ENCODE data around the gene EVX2.

The EVX2 gene

DNA sequence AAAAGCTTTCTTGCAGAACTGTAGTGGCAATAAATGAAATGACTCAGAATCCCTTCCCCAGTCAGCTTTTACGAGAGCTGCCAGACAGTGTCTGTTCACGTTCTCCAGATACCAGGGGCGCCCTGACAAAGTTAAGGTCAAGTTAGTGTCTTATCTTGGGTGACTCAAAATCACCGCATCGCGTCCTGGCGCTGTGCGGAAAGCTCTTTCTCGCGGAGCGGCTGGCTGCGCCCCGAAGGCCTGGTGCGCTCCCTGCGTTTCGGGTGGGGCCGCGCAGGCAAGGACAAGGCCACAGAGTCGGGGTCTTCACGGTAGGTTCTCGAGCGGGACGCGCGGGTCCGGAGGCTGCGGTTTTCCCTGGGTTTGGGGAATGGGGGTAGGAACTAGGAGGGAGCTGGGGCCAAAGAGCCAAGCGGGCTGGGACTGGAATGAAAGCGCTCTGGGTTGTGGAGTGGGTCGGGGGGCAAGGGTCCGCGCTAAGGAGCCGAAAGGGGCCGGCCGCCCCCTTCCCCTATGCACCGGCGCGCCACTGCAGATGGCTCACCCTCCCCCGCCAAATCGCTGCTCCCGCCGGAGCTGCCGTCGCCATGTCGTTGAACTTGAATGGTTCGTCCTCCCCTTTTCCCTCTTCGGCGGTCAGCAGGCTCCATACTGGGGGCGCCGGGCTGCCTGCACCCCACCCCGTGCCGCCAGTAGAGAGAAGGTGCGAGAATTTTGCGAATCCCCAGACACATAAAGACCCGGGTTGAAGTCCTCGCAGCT is 20.7 kb upstream of the EVX2 start:
- TF ChIP-seq, protein P1, sequence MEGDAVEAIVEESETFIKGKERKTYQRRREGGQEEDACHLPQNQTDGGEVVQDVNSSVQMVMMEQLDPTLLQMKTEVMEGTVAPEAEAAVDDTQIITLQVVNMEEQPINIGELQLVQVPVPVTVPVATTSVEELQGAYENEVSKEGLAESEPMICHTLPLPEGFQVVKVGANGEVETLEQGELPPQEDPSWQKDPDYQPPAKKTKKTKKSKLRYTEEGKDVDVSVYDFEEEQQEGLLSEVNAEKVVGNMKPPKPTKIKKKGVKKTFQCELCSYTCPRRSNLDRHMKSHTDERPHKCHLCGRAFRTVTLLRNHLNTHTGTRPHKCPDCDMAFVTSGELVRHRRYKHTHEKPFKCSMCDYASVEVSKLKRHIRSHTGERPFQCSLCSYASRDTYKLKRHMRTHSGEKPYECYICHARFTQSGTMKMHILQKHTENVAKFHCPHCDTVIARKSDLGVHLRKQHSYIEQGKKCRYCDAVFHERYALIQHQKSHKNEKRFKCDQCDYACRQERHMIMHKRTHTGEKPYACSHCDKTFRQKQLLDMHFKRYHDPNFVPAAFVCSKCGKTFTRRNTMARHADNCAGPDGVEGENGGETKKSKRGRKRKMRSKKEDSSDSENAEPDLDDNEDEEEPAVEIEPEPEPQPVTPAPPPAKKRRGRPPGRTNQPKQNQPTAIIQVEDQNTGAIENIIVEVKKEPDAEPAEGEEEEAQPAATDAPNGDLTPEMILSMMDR (IDR thresholded peaks at IDR 0.05; ENCODE audit: control extremely low read depth, extremely low read depth, low read depth, missing control alignments) = no peak
- DNase-seq (ENCODE audit: extremely low spot score) = no peak
- ChIA-PET POLR2A (no interaction called here), CTCF (interaction anchor here (0.9 to 1.8 kb wide), 4 partner anchors 10 to 548 kb away, joined by 3 to 6 read pairs (median 4); no protein-coding TSS in a partner anchor)

DNA sequence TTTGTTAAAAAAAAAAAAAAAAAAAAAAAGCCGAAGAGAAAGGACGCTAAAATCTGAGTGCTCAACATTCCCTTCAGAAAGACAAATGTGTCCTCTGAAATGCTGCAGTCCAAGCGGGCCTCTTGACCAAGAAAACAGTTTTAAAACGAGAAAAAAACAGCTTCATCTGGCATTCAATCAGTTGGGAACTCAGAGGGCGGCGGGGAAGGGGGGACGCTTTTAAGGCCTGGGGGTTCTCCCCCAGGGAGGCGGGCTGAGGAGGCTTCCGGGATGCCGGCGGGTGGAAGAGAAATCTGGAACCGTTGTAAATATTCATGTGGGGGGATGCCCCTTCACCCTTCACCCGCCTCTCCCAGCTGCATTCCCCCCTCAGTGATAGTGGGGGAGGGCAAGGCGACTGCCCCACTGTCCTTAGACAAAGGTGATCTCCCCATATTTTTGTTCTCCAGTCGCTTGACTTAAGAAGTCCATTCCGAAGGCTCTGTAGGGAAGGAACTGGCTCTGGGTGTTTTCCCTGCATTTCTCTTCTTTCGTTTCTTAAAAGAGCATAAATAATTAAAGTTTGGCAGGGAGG is 20.1 kb upstream of the EVX2 start:
- CTCF ChIA-PET = interaction anchor here (0.9 to 1.8 kb wide), 3 partner anchors 10 to 548 kb away, joined by 3 to 6 read pairs (median 4); no protein-coding TSS in a partner anchor
- TF ChIP-seq, protein P1 (IDR thresholded peaks at IDR 0.05; ENCODE audit: control extremely low read depth, extremely low read depth, low read depth, missing control alignments) = no peak
- POLR2A ChIA-PET = no interaction called here
- no peak for DNase-seq (ENCODE audit: extremely low spot score)

DNA sequence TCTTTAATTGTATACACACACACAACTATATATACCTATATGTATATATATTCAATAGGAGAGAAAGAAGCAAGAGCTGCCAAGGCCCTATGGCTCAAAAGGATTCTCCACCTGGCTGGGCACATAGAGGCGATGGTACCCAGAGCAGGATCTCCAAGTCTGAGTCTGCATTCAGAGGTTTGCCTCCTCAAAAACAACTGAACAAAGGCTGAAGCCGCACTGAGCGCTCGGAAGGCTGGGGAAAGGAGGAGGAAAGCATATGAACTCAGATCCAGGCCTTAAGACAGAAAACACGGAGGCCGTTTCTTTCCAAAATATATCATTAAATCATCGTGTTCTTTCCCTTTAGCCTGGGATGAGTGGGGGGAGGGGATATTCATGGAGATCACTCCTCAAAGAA is 19.4 kb upstream of the EVX2 start:
- no peak for DNase-seq (ENCODE audit: extremely low spot score)
- ChIA-PET CTCF (interaction anchor here (1.4 to 1.8 kb wide), 3 partner anchors 11 to 413 kb away, joined by 4 to 6 read pairs (median 6); no protein-coding TSS in a partner anchor), POLR2A (no interaction called here)
- TF ChIP-seq, protein P1 (IDR thresholded peaks at IDR 0.05; ENCODE audit: control extremely low read depth, extremely low read depth, low read depth, missing control alignments) = no peak

DNA sequence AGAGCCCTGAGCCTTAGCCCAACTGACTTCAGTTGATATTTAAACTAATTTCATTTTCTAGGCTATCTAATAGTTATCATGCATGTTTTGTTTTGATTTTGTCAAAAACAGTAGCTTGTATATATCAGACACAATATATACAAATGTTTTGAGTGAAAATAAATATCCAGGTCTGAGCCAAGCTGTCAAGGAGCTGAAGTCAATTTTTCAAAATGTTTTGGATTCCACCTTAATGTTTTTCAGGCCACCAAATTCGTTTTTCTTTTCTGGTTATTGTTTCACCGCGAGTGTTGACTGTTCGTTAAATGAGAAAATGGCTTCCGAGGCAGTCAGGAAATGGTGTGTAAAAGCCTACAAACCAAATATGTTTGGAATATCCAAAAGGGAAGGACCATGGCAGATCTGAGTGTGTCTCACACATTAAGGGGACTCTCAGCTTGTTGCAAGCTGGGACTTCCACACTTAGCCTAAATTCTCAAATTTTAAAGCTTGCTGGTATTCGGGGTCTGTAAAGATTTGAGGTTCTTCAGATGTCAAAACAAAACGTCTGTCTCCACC is 18.6 kb upstream of the EVX2 start:
- ChIA-PET POLR2A (no interaction called here), CTCF (interaction anchor here (1.0 to 1.7 kb wide), 3 partner anchors 8 to 412 kb away, joined by 3 to 6 read pairs (median 4); no protein-coding TSS in a partner anchor)
- no peak for DNase-seq (ENCODE audit: extremely low spot score)
- TF ChIP-seq, protein P1 (IDR thresholded peaks at IDR 0.05; ENCODE audit: control extremely low read depth, extremely low read depth, low read depth, missing control alignments) = no peak

DNA sequence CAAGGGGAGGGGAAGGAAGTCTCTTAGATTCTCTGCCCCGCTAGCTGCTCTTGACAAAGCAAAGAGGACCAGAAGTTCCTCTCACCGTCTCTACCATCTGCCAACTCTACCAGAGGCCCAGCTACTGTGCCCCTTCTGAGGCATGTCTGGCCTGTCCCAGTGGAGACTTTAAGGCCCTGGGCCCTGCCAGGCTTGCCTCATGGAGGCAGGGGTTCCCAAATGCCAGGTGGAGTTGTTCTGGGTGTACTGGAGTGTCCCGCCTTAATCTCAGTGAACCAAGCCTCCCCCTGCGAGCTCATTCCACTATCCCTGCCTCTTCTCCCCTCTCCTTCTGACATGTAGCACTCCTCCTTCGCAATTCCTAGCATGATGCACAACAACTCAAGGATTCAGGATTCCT is 18.1 kb upstream of the EVX2 start:
- ChIA-PET CTCF (interaction anchor here (1.0 to 1.7 kb wide), 3 partner anchors 9 to 412 kb away, joined by 3 to 6 read pairs (median 4); no protein-coding TSS in a partner anchor), POLR2A (no interaction called here)
- DNase-seq (ENCODE audit: extremely low spot score) = no peak
- TF ChIP-seq, protein P1 (IDR thresholded peaks at IDR 0.05; ENCODE audit: control extremely low read depth, extremely low read depth, low read depth, missing control alignments) = no peak

DNA sequence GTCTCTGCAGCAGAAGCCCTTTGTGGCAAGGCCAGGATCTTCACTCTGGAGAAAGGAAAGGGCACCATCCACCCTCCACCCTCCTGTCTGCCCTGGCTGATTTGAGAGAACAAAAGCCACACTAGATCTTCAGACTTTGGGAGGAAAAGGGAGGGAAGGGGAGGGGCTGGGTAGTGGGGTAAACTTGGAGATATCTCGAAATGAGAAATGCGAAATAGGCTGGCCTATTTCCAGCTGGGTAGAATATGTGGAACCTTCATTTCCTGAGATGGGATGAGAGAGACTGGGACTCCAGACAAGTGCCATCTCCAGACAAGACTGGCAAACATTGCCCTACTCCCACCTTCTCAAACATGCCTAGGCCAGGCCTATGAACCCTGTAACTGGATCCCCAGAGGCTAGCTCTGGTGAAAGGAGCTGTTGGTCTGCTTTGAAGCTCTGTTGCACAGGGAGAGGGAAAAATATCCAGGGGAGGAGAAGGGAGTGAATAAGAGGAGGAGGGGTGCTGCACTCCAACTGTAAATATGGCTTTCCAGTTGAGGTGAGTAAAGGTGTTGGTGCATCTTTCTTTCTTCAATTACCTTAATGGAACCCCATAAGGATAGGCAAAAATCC is 17.6 kb upstream of the EVX2 start:
- no peak for DNase-seq (ENCODE audit: extremely low spot score)
- ChIA-PET CTCF (interaction anchor here (1.6 to 1.7 kb wide), 2 partner anchors 9 to 411 kb away, joined by 4 to 6 read pairs; no protein-coding TSS in a partner anchor), POLR2A (no interaction called here)
- TF ChIP-seq, protein P1 (IDR thresholded peaks at IDR 0.05; ENCODE audit: control extremely low read depth, extremely low read depth, low read depth, missing control alignments) = no peak

Data from GM10248 (cell line).